ENCODE results near the gene NIM1K.

- TF ChIP-seq CTCF (conservative IDR thresholded peaks at IDR 0.05; ENCODE audit: low read depth, low read length) (0 out of 2 replicates have a peak, but pooled peaks have one; percentile 2), POLR2A (IDR thresholded peaks at IDR 0.05; ENCODE audit: low read depth, low read length) (peak; percentile 97), SMC3 (IDR thresholded peaks at IDR 0.05; ENCODE audit: low read depth, low read length) (no peak), MXI1 (IDR thresholded peaks at IDR 0.05; ENCODE audit: borderline replicate concordance, low read depth, low read length) (peak; percentile 17; the same call in 1 of the 2 replicates), RCOR1 (IDR thresholded peaks at IDR 0.05; ENCODE audit: insufficient replicate concordance, low read length) (no peak), BHLHE40 (IDR thresholded peaks at IDR 0.05; ENCODE audit: low read depth, low read length) (peak; percentile 98), MAZ (IDR thresholded peaks at IDR 0.05; ENCODE audit: borderline replicate concordance, low read depth, low read length) (no peak), FOS (IDR thresholded peaks at IDR 0.05; ENCODE audit: low read depth, low read length) (peak; percentile 85), RFX5 (IDR thresholded peaks at IDR 0.05; ENCODE audit: low read depth, low read length) (no peak), CEBPB (IDR thresholded peaks at IDR 0.05; ENCODE audit: low read depth, low read length) (no peak), RAD21 (IDR thresholded peaks at IDR 0.05; ENCODE audit: low read length) (no peak), CHD1 (IDR thresholded peaks at IDR 0.05; ENCODE audit: low read depth, low read length) (no peak; the same call in 1 of the 2 replicates)
Measured at GRCh38 chr5:43313035-43313853, 121.2 kb downstream of the NIM1K start, which contains the start of gene HMGCS1.

All from IMR-90 (cell line).